IPS DF 4.7 (cell line): ENCODE results near the gene PHF19.

ENCODE experiments used
- DNase-seq: peaks from one replicate; pipeline ENCODE4 v3.0.0-alpha.2; 2013; ENCODE audit warnings: low spot score; ENCODE audit errors: extremely low read depth

Gene PHF19

DNA sequence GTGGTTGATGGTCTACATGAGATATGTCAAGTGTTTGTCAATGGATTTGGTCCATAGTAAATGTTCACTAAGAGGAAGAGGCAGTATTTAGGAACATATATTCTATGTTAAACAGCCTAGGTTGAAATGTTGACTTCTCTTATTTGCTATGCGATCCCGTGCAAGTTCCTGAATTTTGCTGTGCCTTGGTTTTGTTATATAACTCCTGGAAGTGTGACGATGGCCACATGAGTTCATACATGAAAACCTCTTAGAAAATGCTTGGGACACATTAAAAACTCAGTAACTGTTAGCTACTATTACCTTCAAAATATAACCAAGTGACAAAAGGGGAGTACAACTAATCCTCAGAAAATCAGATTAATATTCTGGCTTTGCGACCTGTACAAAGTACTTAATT lies 61.9 kb downstream of the PHF19 start:
- no peak for DNase-seq

DNA sequence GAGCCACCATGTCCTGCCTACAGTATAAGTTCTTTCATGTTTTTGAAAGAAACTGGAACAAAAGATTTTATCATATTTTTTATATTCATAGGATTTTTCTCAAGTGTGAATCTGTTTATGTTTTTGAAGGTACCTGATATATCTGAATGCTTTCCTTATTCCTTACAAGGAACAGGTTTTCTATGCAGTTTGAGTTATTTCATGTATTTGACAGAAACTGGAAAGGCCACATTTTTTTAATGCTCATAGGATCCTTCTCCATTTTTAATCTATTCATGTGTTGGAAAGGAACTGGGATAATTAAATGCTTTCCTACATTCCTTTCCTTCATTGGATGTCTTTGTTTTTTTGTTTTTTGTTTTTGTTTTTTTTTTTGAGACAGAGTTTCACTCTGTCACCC lies 68.1 kb downstream of the PHF19 start:
- no peak for DNase-seq

DNA sequence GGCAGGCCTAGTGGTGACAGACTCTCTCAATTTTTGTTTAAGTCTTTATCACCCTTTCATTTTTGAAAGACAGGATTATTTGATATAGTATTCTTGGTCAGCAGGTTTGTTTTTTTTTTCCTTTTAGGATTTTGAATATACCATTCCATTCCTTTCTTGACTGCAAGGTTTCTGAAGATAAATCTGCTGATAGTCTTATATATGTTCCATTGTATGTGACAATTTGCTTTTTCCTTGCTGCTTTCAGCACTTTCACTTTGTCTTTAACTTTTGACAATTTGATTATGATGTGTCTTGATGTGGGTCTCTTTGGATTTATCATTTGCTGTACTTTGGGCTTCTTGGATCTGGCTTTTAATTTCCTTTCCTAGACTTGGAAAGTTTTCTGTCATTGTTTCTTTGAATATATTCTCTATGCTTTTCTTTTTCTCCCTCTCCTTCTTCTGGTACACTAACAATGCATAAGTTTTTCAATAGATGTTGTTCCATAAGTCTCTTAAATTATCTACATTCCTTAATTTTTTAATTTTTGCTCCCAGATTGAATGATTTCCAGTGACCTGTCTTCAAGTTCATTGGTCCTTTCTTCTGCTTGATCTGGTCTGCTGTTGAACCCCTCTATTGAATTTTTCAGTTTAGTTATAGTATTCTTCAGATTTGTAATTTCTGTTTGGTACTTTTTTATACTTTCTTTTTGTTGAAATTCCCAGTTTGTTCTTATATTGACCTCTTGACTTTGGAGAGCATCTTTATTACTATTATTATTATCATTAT lies 69.2 kb downstream of the PHF19 start:
- DNase-seq, result no peak
